Erythroblast (primary cell): ENCODE data around the gene NUDT19.
"Not testable (repeated sequence)": the region's sequence is repeated elsewhere in the genome, so short reads cannot be mapped to it uniquely, and the experiment has no call there.

Experiments
- GATA1 ChIP-seq: IDR thresholded peaks from 2 replicates; pipeline ENCODE4 v1.6.1; 2011; ENCODE audit warnings: low read depth, mild to moderate bottlenecking, control low read depth, low read length, moderate library complexity
- POLR2A ChIP-seq: IDR thresholded peaks from 2 replicates; pipeline ENCODE4 v1.6.1; 2011; ENCODE audit warnings: mild to moderate bottlenecking, low read length

DNA sequence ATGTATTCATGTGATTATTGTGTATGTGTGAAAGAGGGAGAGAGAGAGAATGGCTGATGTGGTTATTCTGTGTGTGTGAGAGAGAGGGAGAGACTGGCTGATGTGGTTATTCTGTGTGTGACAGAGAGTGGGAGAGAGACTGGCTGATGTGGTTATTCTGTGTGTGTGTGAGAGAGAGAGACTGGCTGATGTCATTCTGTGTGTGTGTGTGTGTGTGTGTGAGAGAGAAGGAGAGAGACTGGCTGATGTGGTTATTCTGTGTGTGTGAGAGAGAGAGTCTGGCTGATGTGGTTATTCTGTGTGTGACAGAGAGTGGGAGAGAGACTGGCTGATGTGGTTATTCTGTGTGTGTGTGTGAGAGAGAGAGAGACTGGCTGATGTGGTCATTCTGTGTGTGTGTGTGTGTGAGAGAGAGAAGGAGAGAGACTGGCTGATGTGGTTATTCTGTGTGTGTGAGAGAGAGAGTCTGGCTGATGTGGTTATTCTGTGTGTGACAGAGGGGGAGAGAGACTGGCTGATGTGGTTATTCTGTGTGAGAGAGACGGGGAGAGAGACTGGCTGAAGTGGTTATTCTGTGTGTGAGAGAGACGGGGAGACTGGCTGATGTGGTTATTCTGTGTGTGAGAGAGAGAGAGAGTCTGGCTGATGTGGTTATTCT, 54.1 kb downstream of the NUDT19 start:
- TF ChIP-seq POLR2A, GATA1: not testable (repeated sequence)
